ENCODE results near the gene AFM.
"Not testable (repeated sequence)": the region's sequence is repeated elsewhere in the genome, so short reads cannot be mapped to it uniquely, and the experiment has no call there.

Gene AFM

GRCh38 chr4:73507541-73507940 lies 26.0 kb downstream of the AFM start:
- no peak for DNase-seq

GRCh38 chr4:73508651-73509050 lies 27.1 kb downstream of the AFM start:
- no peak for DNase-seq

GRCh38 chr4:73518340-73518739 lies 36.8 kb downstream of the AFM start:
- DNase-seq: no peak

- DNase-seq: no peak
These were observed 39.3 kb downstream of the AFM start for GRCh38 chr4:73520821-73521220.

- no peak for DNase-seq
These were observed 41.6 kb downstream of the AFM start for GRCh38 chr4:73523126-73523525.

- DNase-seq: no peak
These were observed 44.1 kb downstream of the AFM start for GRCh38 chr4:73525611-73526010.

GRCh38 chr4:73527196-73527595 lies 45.7 kb downstream of the AFM start:
- DNase-seq: no peak

GRCh38 chr4:73528171-73528570 lies 46.6 kb downstream of the AFM start:
- no peak for DNase-seq

- DNase-seq: no peak
These were observed 52.2 kb downstream of the AFM start for GRCh38 chr4:73533515-73534422.

GRCh38 chr4:73538162-73538561 lies 56.6 kb downstream of the AFM start:
- no peak for DNase-seq

- no peak for DNase-seq
These were observed 57.8 kb downstream of the AFM start for GRCh38 chr4:73539386-73539785.

- no peak for DNase-seq
These were observed 59.3 kb downstream of the AFM start for GRCh38 chr4:73540826-73541225.

GRCh38 chr4:73541251-73541650 lies 59.7 kb downstream of the AFM start:
- no peak for DNase-seq

- DNase-seq: no peak
These were observed 63.1 kb downstream of the AFM start for GRCh38 chr4:73544620-73545019.

- not testable (repeated sequence) for DNase-seq
These were observed 69.3 kb downstream of the AFM start for GRCh38 chr4:73550865-73551264.
